Upper lobe of right lung (tissue), 1 donor: ENCODE results near the gene BRWD1. TPM values are rescaled to one million over a fixed set of nuclear protein-coding genes. Genes with fewer than 3 reads are reported as not detected.
A peak's percentile ranks its signal among the peaks of the same experiment; 100 is the strongest.
"Not testable (repeated sequence)": the region's sequence is repeated elsewhere in the genome, so short reads cannot be mapped to it uniquely, and the experiment has no call there.

Experiments
- ATAC-seq: fragments of 200-7000 bp; cut with Tn5 transposase; one replicate; pipeline ENCODE4 v1.9.1; 2020; ENCODE audit warnings: mild to moderate bottlenecking, moderate library complexity
- DNase-seq: peaks from one replicate; pipeline ENCODE4 v3.0.0-alpha.2; 2020
- H3K27ac ChIP-seq: fragments of 200-600 bp; one replicate; pipeline ENCODE4 v1.8.0; 2022
- H3K27me3 ChIP-seq: fragments of 200-600 bp; one replicate; pipeline ENCODE4 v1.8.0; 2022; ENCODE audit warnings: mild to moderate bottlenecking
- H3K36me3 ChIP-seq: fragments of 200-600 bp; one replicate; pipeline ENCODE4 v1.8.0; 2022
- H3K4me1 ChIP-seq: fragments of 200-600 bp; one replicate; pipeline ENCODE4 v1.8.0; 2022
- H3K4me3 ChIP-seq: fragments of 200-600 bp; one replicate; pipeline ENCODE4 v1.8.0; 2022; ENCODE audit warnings: mild to moderate bottlenecking
- H3K9me3 ChIP-seq: fragments of 200-600 bp; one replicate; pipeline ENCODE4 v1.8.0; 2022
- intact Hi-C: fragments of 100-400 bp; cut with DNase I; formaldehyde crosslinking; loops from one replicate; pipeline ENCODE4 v1.11.0; 2022
- total RNA-seq: library from RNA; stranded (reverse); fragmentation: NEBNext Ultra II Directional; extraction: Animal tissue kit (Norgen Biotek cat#: 25700); gene quantifications from one replicate; pipeline ENCODE4 v1.2.1, GENCODE V29; 2021
- TF ChIP-seq, protein P1 (sequence below): fragments of 200-600 bp; IDR thresholded peaks from one replicate; pipeline ENCODE4 v1.8.0; 2022; ENCODE audit warnings: antibody characterized with exemption
- donor health status: DM: no; HTN: yes; CAD: no; lungs with severe emphysema.

BRWD1 gene
- total RNA-seq, 1 donor from 2014 or later = 40.5 TPM

DNA sequence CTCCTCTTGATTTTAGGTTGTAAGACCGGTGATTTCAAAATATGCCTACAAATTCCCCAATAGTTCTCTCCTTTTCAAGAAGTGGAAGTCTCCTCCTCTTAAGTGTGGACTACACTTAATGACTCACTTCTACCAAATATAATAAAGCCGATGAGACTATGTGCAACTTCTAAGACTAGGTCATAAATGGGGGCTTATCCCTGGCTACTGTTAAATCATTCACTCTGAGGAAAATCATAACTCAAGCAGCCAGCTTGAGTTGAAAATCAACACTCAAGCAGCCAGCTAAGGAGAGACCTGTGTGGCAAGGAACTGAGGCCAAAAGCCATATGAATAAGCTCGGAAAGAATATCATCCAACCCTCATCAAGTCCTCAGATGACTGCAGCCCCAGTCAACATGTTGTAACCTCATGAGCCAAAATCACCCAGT lies 80.6 kb downstream of the BRWD1 start:
- H3K9me3 ChIP-seq = no peaks in the 10 kb centered on the region
- peak; percentile 82 for ATAC-seq
- intact Hi-C loops = no loop called here
- TF ChIP-seq, protein P1, sequence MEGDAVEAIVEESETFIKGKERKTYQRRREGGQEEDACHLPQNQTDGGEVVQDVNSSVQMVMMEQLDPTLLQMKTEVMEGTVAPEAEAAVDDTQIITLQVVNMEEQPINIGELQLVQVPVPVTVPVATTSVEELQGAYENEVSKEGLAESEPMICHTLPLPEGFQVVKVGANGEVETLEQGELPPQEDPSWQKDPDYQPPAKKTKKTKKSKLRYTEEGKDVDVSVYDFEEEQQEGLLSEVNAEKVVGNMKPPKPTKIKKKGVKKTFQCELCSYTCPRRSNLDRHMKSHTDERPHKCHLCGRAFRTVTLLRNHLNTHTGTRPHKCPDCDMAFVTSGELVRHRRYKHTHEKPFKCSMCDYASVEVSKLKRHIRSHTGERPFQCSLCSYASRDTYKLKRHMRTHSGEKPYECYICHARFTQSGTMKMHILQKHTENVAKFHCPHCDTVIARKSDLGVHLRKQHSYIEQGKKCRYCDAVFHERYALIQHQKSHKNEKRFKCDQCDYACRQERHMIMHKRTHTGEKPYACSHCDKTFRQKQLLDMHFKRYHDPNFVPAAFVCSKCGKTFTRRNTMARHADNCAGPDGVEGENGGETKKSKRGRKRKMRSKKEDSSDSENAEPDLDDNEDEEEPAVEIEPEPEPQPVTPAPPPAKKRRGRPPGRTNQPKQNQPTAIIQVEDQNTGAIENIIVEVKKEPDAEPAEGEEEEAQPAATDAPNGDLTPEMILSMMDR = no peak
- DNase-seq = no peak
- peaks cover 78% of the 10 kb centered on the region for H3K36me3 ChIP-seq
- peaks cover 3% of the 10 kb centered on the region for H3K4me1 ChIP-seq
- no peak overlapping the region for H3K27ac ChIP-seq
- no peaks in the 10 kb centered on the region for H3K27me3 ChIP-seq
- no peak overlapping the region for H3K4me3 ChIP-seq

DNA sequence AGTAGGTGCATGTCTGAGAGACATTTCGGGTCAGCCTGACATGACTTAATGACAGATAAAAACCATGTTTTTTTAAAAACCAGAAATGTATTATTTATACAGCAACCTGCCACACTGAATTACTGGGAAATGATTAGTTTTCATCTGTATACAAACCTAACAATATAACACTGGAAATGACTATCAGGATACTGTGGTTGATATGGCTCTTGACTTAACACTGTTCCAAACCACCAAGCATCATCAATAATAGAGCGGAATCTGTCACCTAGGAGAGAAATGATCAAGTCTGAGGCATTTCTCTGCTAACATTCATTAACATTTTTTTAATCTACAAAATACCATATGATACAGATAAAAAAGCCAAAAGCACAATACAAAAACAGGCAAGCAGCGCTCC lies 88.5 kb downstream of the BRWD1 start:
- H3K27ac ChIP-seq = no peak overlapping the region
- H3K4me3 ChIP-seq = no peak overlapping the region
- TF ChIP-seq, protein P1 = no peak
- no peak for DNase-seq
- peaks cover 71% of the 10 kb centered on the region for H3K36me3 ChIP-seq
- peaks cover 6% of the 10 kb centered on the region for H3K4me1 ChIP-seq
- H3K27me3 ChIP-seq = no peaks in the 10 kb centered on the region
- intact Hi-C loops = no loop called here
- ATAC-seq = no peak
- H3K9me3 ChIP-seq = no peaks in the 10 kb centered on the region

DNA sequence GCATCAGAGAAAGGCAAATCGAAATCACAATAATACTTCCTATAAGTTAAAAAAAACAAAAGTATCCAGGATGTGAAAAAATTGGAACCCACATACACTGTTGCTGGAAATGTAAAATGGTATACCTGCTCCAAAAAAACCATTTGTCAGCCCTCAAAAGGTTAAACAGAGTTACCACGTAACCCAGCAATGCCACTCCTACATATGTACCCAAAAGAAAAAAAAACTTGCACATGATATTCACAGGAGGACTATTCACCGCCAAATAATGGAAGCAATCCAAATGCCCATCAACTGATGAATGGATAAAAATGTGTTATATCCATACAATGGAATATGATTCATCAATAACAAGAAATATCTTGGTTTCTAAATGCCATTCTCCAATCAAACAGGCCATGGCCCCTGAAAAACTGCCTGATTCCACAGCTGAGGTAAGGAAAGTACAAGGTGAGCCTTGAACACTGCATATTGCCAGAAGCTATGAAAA lies 91.4 kb downstream of the BRWD1 start:
- Histone ChIP-seq H3K4me1 (peaks cover 6% of the 10 kb centered on the region), H3K36me3 (peaks cover 79% of the 10 kb centered on the region), H3K4me3 (no peak overlapping the region), H3K27me3 (no peaks in the 10 kb centered on the region), H3K27ac (no peak overlapping the region), H3K9me3 (no peaks in the 10 kb centered on the region)
- intact Hi-C loops = no loop called here
- TF ChIP-seq, protein P1 = no peak
- DNase-seq = no peak
- peak; percentile 41 for ATAC-seq

DNA sequence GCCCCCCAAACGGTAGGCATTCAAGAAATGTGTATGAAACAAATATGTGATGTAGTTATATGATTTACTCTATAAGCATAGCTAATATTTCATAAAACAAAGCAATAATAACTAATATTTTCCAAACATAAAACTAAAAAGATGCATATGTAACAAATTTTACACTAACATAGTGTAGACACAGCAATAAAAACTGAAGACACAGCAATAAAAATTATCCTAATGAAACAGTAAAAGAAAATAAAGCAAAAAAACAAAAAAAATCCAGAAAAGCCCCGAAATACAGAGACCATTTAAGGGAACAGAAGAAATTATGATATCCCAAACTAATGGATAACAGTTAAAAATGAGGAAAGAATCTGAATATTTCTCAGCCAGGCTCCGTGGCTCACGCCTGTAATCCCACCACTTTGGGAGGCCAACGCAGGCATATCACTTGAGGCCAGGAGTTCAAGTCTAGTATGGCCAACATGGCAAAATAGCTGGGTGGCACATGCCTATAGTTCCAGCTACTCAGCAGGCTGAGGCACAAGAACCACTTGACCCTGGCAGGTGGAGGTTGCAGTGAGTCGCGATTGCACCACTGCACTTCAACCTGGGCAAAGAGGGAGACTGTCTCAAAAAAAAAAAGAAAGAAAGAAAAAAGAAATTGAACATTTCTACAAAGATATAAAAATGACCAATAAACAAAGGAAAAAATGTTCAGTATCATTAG lies 92.0 kb downstream of the BRWD1 start:
- H3K36me3 ChIP-seq = peaks cover 75% of the 10 kb centered on the region

GRCh38 chr21:39220875-39221274 lies 92.6 kb downstream of the BRWD1 start:
- peak; percentile 17 for ATAC-seq
- H3K4me1 ChIP-seq, H3K27me3 ChIP-seq, H3K4me3 ChIP-seq, H3K9me3 ChIP-seq, intact Hi-C loops, H3K27ac ChIP-seq: not testable (repeated sequence)
- peaks cover 76% of the 10 kb centered on the region for H3K36me3 ChIP-seq
- peak; percentile 71 for DNase-seq

More for the DNA sequence above, 92.0 kb downstream of the BRWD1 start:
- Histone ChIP-seq H3K4me1 (peaks cover 6% of the 10 kb centered on the region), H3K4me3 (no peak overlapping the region), H3K27ac (peak overlapping the region; percentile 11), H3K27me3 (no peaks in the 10 kb centered on the region), H3K9me3 (no peaks in the 10 kb centered on the region)
- TF ChIP-seq, protein P1 = no peak
- DNase-seq (peak; percentile 78), ATAC-seq (peak; percentile 70)
- intact Hi-C loops = no loop called here

DNA sequence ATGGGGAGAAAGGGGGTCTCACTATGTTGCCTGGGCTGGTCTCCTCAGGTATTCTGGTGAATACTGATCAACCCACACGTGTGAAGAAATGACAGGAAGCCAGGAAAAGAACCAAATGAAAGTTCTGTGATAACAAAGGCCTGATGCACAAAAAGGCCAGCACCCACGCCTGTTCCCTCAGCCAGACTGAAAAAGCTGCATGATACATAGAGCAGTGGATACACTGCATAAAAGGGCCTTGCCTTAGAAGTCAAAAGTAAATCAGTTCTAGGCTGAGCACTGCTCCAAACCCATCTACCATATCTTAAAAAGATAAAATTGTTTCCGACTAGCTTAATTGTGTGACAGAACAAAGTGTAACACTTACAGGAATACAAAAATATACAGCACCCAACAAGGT lies 93.3 kb downstream of the BRWD1 start:
- no peaks in the 10 kb centered on the region for H3K27me3 ChIP-seq
- no peak for ATAC-seq
- intact Hi-C loops = no loop called here
- TF ChIP-seq, protein P1 = no peak
- no peak for DNase-seq
- H3K36me3 ChIP-seq = peaks cover 81% of the 10 kb centered on the region
- H3K4me1 ChIP-seq = peaks cover 6% of the 10 kb centered on the region
- H3K9me3 ChIP-seq = no peaks in the 10 kb centered on the region
- no peak overlapping the region for H3K4me3 ChIP-seq
- H3K27ac ChIP-seq = no peak overlapping the region
